ENCODE results near the gene JARID2. TPM values are rescaled to one million over a fixed set of nuclear protein-coding genes. Genes with fewer than 3 reads are reported as not detected.

Gene JARID2
- polyA plus RNA-seq, 3 donors, result 26.8 to 28.2 (median 28.0) TPM

- no peak for DNase-seq (ENCODE audit: low read depth in 3 of 3, low spot score in 2 of 3)
Observed at GRCh38 chr6:15368186-15368585, 122.3 kb downstream of the JARID2 start.

- no peak for DNase-seq (ENCODE audit: low read depth in 3 of 3, low spot score in 2 of 3)
Observed at GRCh38 chr6:15368873-15369272, 123.0 kb downstream of the JARID2 start.

GRCh38 chr6:15369838-15370237 is 124.0 kb downstream of the JARID2 start:
- no peak for DNase-seq (ENCODE audit: low read depth in 3 of 3, low spot score in 2 of 3)

- no peak for DNase-seq (ENCODE audit: low read depth in 3 of 3, low spot score in 2 of 3)
Observed at GRCh38 chr6:15370733-15371671, 125.1 kb downstream of the JARID2 start.

- no peak for DNase-seq (ENCODE audit: low read depth in 3 of 3, low spot score in 2 of 3)
Observed at GRCh38 chr6:15372932-15373331, 127.1 kb downstream of the JARID2 start.

GRCh38 chr6:15374119-15374518 is 128.2 kb downstream of the JARID2 start:
- DNase-seq (ENCODE audit: low read depth in 3 of 3, low spot score in 2 of 3), result no peak

- no peak for DNase-seq (ENCODE audit: low read depth in 3 of 3, low spot score in 2 of 3)
Observed at GRCh38 chr6:15375018-15375417, 129.1 kb downstream of the JARID2 start.

- DNase-seq (ENCODE audit: low read depth in 3 of 3, low spot score in 2 of 3), result no peak
Observed at GRCh38 chr6:15375638-15376290, 129.9 kb downstream of the JARID2 start.

- no peak for DNase-seq (ENCODE audit: low read depth in 3 of 3, low spot score in 2 of 3)
Observed at GRCh38 chr6:15376900-15377487, 131.1 kb downstream of the JARID2 start.

- DNase-seq (ENCODE audit: low read depth in 3 of 3, low spot score in 2 of 3), result no peak
Observed at GRCh38 chr6:15378272-15378671, 132.4 kb downstream of the JARID2 start.

- DNase-seq (ENCODE audit: low read depth in 3 of 3, low spot score in 2 of 3), result no peak
Observed at GRCh38 chr6:15378866-15379265, 133.0 kb downstream of the JARID2 start.

GRCh38 chr6:15380351-15380750 is 134.5 kb downstream of the JARID2 start:
- DNase-seq (ENCODE audit: low read depth in 3 of 3, low spot score in 2 of 3), result no peak

GRCh38 chr6:15382089-15382488 is 136.2 kb downstream of the JARID2 start:
- DNase-seq (ENCODE audit: low read depth in 3 of 3, low spot score in 2 of 3), result no peak

- no peak for DNase-seq (ENCODE audit: low read depth in 3 of 3, low spot score in 2 of 3)
Observed at GRCh38 chr6:15382712-15383111, 136.8 kb downstream of the JARID2 start.

- no peak for DNase-seq (ENCODE audit: low read depth in 3 of 3, low spot score in 2 of 3)
Observed at GRCh38 chr6:15384901-15385300, 139.0 kb downstream of the JARID2 start.

- no peak for DNase-seq (ENCODE audit: low read depth in 3 of 3, low spot score in 2 of 3)
Observed at GRCh38 chr6:15385521-15385920, 139.7 kb downstream of the JARID2 start.

GRCh38 chr6:15386110-15386755 is 140.4 kb downstream of the JARID2 start:
- no peak for DNase-seq (ENCODE audit: low read depth in 3 of 3, low spot score in 2 of 3)

GRCh38 chr6:15386756-15387112 is 140.9 kb downstream of the JARID2 start:
- no peak for DNase-seq (ENCODE audit: low read depth in 3 of 3, low spot score in 2 of 3)

- no peak for DNase-seq (ENCODE audit: low read depth in 3 of 3, low spot score in 2 of 3)
Observed at GRCh38 chr6:15387118-15387517, 141.2 kb downstream of the JARID2 start.

- no peak for DNase-seq (ENCODE audit: low read depth in 3 of 3, low spot score in 2 of 3)
Observed at GRCh38 chr6:15389084-15389764, 143.4 kb downstream of the JARID2 start.

Measured in right renal cortex interstitium (tissue), 3 donors.